Body of pancreas (tissue), 4 donors: ENCODE measurements around the gene KHDRBS2. TPM values are rescaled to one million over a fixed set of nuclear protein-coding genes. Genes with fewer than 3 reads are reported as not detected.

Experiments used
- ATAC-seq: fragments of 150-250 bp; one replicate; pipeline ENCODE4 v1.9.1; 2016
- DNase-seq, 4 donors: peaks; one replicate each; pipeline ENCODE4 v3.0.0-alpha.2; 2019
- H3K27ac ChIP-seq, 4 donors: fragments of 200-600 bp; sonication (generic); 1 replicate in 3 of 4; 2 replicates in 1 of 4; pipeline versions ENCODE4 v1.5.1 to v1.6.1; 2016 to 2019; ENCODE audit warnings: mild to moderate bottlenecking in 1 of 4, mixed read lengths in 1 of 4, moderate library complexity in 1 of 4
- H3K27me3 ChIP-seq, 2 donors: fragments of 200-600 bp; sonication (generic); one replicate each; pipeline ENCODE4 v1.6.0; 2016; ENCODE audit warnings: mild to moderate bottlenecking in 1 of 2
- H3K36me3 ChIP-seq, 2 donors: fragments of 200-600 bp; sonication (generic); replicated peaks in 1 of 2; 2 replicates each; pipeline ENCODE4 v1.5.1; 2016; ENCODE audit warnings: low read depth in 2 of 2; ENCODE audit not compliant: insufficient read depth in 1 of 2
- H3K4me1 ChIP-seq: fragments of 200-600 bp; sonication (generic); one replicate; pipeline ENCODE4 v1.6.0; 2016
- H3K4me3 ChIP-seq, 2 donors: fragments of 200-600 bp; sonication (generic); 1 replicate in 1 of 2; 2 replicates in 1 of 2; pipeline ENCODE4 v1.5.1; 2016 to 2019
- H3K9me3 ChIP-seq, 3 donors: fragments of 200-600 bp; sonication (generic); 1 replicate in 2 of 3; 2 replicates in 1 of 3; pipeline ENCODE4 v1.5.1; 2016
- CTCF ChIP-seq, 7 experiments: fragments of 450-650 bp in 4 of 7; fragments of 200-600 bp in 3 of 7; sonication (generic) in 3 of 7; IDR thresholded peaks; one replicate each; pipeline ENCODE4 v1.5.1; 2016 to 2019; ENCODE audit warnings: antibody characterized with exemption in 7 of 7
- POLR2A ChIP-seq, 3 donors: fragments of 450-650 bp; IDR thresholded peaks; one replicate each; pipeline ENCODE4 v1.6.1; 2016; ENCODE audit warnings: antibody characterized with exemption in 3 of 3, mild to moderate bottlenecking in 2 of 3
- WGBS, 2 donors: methylation state at CpG; one replicate each; pipeline ENCODE4 v1.1.5; 2017; 5-methylcytosine and 5-hydroxymethylcytosine counted together
- intact Hi-C: fragments of 100-400 bp; cut with DNase I; formaldehyde crosslinking; loops from one replicate; pipeline ENCODE4 v1.15.1; 2023
- total RNA-seq, 2 donors: library from RNA; depleted of rRNA; stranded (reverse); fragments of >200 nt; gene quantifications; one replicate each; pipeline ENCODE4 v1.1.0, GENCODE V29; 2016

Gene KHDRBS2
- total RNA-seq, 2 donors from 2014 or later: not detected

GRCh38 chr6:61980622-61981021, 305.4 kb downstream of the KHDRBS2 start:
- WGBS, 2 donors: 31 to 36% methylated on average over 1 of the region's 1 CpG
- H3K27ac ChIP-seq: no peak overlapping the region
- H3K4me3 ChIP-seq: no peak overlapping the region
- ATAC-seq (no peak), DNase-seq (no peak)
- H3K4me1 ChIP-seq: no peaks in the 10 kb centered on the region
- H3K9me3 ChIP-seq: no peaks in the 10 kb centered on the region
- no peaks in the 10 kb centered on the region for H3K27me3 ChIP-seq
- H3K36me3 ChIP-seq: no peaks in the 10 kb centered on the region
- intact Hi-C loops: no loop called here
- TF ChIP-seq POLR2A (IDR thresholded peaks at IDR 0.05) (no peak), CTCF (IDR thresholded peaks at IDR 0.05) (no peak)

- TF ChIP-seq POLR2A (IDR thresholded peaks at IDR 0.05) (no peak), CTCF (IDR thresholded peaks at IDR 0.05) (no peak)
- 26 to 29% methylated on average over 1 of the region's 1 CpG for WGBS, 2 donors
- ATAC-seq (no peak), DNase-seq (no peak)
- intact Hi-C loops: no loop called here
- Histone ChIP-seq H3K9me3 (no peaks in the 10 kb centered on the region), H3K27ac (no peak overlapping the region), H3K36me3 (no peaks in the 10 kb centered on the region), H3K4me1 (no peaks in the 10 kb centered on the region), H3K4me3 (no peak overlapping the region), H3K27me3 (no peaks in the 10 kb centered on the region)
Observed at GRCh38 chr6:61977947-61978346, 308.1 kb downstream of the KHDRBS2 start.

GRCh38 chr6:61977099-61977498, 308.9 kb downstream of the KHDRBS2 start:
- no peak for TF ChIP-seq POLR2A (IDR thresholded peaks at IDR 0.05)
- no peak for TF ChIP-seq CTCF (IDR thresholded peaks at IDR 0.05)

GRCh38 chr6:61959196-61959595, 326.8 kb downstream of the KHDRBS2 start:
- intact Hi-C loops: no loop called here
- DNase-seq (no peak), ATAC-seq (no peak)
- Histone ChIP-seq H3K4me3 (no peak overlapping the region), H3K4me1 (no peaks in the 10 kb centered on the region), H3K36me3 (no peaks in the 10 kb centered on the region), H3K27me3 (no peaks in the 10 kb centered on the region), H3K9me3 (no peaks in the 10 kb centered on the region), H3K27ac (no peak overlapping the region)
- WGBS, 2 donors: 83 to 89% methylated on average over 2 of the region's 2 CpGs
- TF ChIP-seq CTCF (IDR thresholded peaks at IDR 0.05) (no peak), POLR2A (IDR thresholded peaks at IDR 0.05) (no peak)

More at GRCh38 chr6:61977099-61977498, 308.9 kb downstream of the KHDRBS2 start:
- intact Hi-C loops: no loop called here
- Histone ChIP-seq H3K4me1 (no peaks in the 10 kb centered on the region), H3K9me3 (no peaks in the 10 kb centered on the region), H3K36me3 (no peaks in the 10 kb centered on the region), H3K27ac (no peak overlapping the region), H3K4me3 (no peak overlapping the region), H3K27me3 (no peaks in the 10 kb centered on the region)
- no peak for DNase-seq
- no peak for ATAC-seq
- WGBS, 2 donors: 48 to 56% methylated on average over 1 of the region's 1 CpG

GRCh38 chr6:61953851-61954250, 332.2 kb downstream of the KHDRBS2 start:
- ATAC-seq: no peak

More at GRCh38 chr6:61953851-61954250, 332.2 kb downstream of the KHDRBS2 start:
- Histone ChIP-seq H3K36me3 (no peaks in the 10 kb centered on the region), H3K27me3 (no peaks in the 10 kb centered on the region), H3K27ac (no peak overlapping the region), H3K9me3 (no peaks in the 10 kb centered on the region), H3K4me3 (no peak overlapping the region), H3K4me1 (no peaks in the 10 kb centered on the region)
- intact Hi-C loops: no loop called here
- DNase-seq: no peak
- no peak for TF ChIP-seq CTCF (IDR thresholded peaks at IDR 0.05)
- no peak for TF ChIP-seq POLR2A (IDR thresholded peaks at IDR 0.05)
